GM19438 (cell line): ENCODE data around the gene METTL3.
A peak's percentile ranks its signal among the peaks of the same experiment; 100 is the strongest.

Experiments used
- ATAC-seq: cut with Tn5 transposase; IDR thresholded peaks from one replicate; pipeline ENCODE4 v1.9.1; 2021; ENCODE audit warnings: low read depth; ENCODE audit not compliant: unreplicated experiment

The METTL3 gene

GRCh38 chr14:21486640-21487087 is 24.5 kb downstream of the METTL3 start:
- no peak for ATAC-seq

- peak; percentile 99 for ATAC-seq
Observed at GRCh38 chr14:21476925-21477681, 34.0 kb downstream of the METTL3 start, which contains the start of the genes RAB2B and TOX4. Gene RAB2B (minus strand): TSS chr14:21476959. CDS start chr14:21476872, 87 bp downstream. Gene TOX4 (plus strand): TSS chr14:21477195. CDS start chr14:21477279, 84 bp downstream.

- no peak for ATAC-seq
Observed at GRCh38 chr14:21476523-21476924, 34.6 kb downstream of the METTL3 start.

- ATAC-seq = no peak
Observed at GRCh38 chr14:21475767-21476522, 35.2 kb downstream of the METTL3 start.

GRCh38 chr14:21467616-21468015 is 43.5 kb downstream of the METTL3 start:
- ATAC-seq = no peak

GRCh38 chr14:21455912-21456667 is 55.0 kb downstream of the METTL3 start, which contains the start of gene CHD8:
Gene CHD8 (minus strand): TSS chr14:21456123. CDS start chr14:21431643, 24,480 bp downstream.
- ATAC-seq = peak; percentile 94

GRCh38 chr14:21455592-21455911 is 55.6 kb downstream of the METTL3 start:
- no peak for ATAC-seq

GRCh38 chr14:21454843-21455544 is 56.1 kb downstream of the METTL3 start:
- no peak for ATAC-seq

- ATAC-seq = no peak
Observed at GRCh38 chr14:21449899-21450216, 61.3 kb downstream of the METTL3 start.
